ENCODE measurements around the gene RAB20. TPM values are rescaled to one million over a fixed set of nuclear protein-coding genes. Genes with fewer than 3 reads are reported as not detected.
A peak's percentile ranks its signal among the peaks of the same experiment; 100 is the strongest.
"Not testable (repeated sequence)": the region's sequence is repeated elsewhere in the genome, so short reads cannot be mapped to it uniquely, and the experiment has no call there.

Gene RAB20
- total RNA-seq, 1 donor from 2014 or later: 10.5 TPM

- no peak for DNase-seq (ENCODE audit: missing footprints)
- no peak for ATAC-seq
- intact Hi-C loops (cut with DNase I): no loop called here
Observed at GRCh38 chr13:110539894-110540293, 21.6 kb downstream of the RAB20 start.

- ATAC-seq: peak; percentile 38
- no peak for DNase-seq (ENCODE audit: missing footprints)
- intact Hi-C loops (cut with DNase I): no loop called here
Observed at GRCh38 chr13:110538632-110539031, 22.9 kb downstream of the RAB20 start.

DNA sequence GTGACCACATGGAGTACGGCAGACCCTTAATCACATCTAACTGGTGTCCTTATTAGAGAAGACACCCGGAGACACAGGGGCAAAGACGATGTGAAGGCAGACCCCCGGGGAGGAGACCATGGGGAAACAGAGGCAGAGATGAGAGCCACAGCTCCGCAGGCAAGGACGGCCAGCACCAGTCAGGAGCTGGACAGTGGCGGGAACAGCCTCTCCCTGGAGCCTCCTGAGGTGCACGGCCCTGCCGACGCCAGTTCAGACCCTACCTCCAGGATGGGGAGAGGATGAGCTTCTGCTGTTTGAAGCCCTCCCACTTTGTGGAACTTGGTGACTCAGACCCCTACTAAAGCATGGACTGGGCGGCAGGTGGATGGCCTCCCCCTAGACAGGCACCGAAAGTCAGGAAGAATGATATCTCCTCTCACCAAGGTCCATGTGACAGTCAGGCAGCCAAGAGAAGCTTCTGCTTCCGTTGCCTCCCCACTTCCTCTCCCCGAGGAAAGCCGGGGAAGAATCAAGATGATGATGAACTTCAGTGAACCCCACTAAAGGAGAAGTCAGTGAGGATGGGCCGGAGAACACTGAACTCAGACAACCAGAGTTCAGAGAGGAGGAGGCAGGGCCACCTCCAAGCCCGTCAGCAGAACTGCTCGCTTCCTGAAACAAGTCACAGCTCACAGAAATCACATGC, 25.4 kb downstream of the RAB20 start:
- DNase-seq (ENCODE audit: missing footprints): no peak
- peak; percentile 77 for ATAC-seq
- intact Hi-C loops (cut with DNase I): no loop called here

DNA sequence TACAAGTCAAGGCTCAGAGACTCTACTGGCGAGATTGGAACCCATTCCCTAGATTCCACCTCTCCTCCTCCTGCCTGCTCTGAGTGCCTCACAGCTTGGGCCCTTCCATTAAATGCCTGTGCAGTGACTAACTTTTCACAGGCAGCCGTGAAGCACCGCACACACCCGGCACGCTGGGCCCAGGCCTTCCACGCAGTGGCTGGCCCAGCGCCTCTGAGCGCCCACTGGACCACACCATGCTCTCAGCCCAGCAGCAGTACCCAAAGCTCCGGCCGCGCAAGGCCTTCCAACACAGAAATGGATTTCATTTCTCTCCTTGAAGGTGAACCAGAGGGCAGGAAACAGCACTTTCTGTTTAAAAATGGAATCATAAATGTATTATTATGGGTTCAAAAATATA, 26.0 kb downstream of the RAB20 start:
- intact Hi-C loops (cut with DNase I): no loop called here
- ATAC-seq (no peak), DNase-seq (ENCODE audit: missing footprints) (no peak)

DNA sequence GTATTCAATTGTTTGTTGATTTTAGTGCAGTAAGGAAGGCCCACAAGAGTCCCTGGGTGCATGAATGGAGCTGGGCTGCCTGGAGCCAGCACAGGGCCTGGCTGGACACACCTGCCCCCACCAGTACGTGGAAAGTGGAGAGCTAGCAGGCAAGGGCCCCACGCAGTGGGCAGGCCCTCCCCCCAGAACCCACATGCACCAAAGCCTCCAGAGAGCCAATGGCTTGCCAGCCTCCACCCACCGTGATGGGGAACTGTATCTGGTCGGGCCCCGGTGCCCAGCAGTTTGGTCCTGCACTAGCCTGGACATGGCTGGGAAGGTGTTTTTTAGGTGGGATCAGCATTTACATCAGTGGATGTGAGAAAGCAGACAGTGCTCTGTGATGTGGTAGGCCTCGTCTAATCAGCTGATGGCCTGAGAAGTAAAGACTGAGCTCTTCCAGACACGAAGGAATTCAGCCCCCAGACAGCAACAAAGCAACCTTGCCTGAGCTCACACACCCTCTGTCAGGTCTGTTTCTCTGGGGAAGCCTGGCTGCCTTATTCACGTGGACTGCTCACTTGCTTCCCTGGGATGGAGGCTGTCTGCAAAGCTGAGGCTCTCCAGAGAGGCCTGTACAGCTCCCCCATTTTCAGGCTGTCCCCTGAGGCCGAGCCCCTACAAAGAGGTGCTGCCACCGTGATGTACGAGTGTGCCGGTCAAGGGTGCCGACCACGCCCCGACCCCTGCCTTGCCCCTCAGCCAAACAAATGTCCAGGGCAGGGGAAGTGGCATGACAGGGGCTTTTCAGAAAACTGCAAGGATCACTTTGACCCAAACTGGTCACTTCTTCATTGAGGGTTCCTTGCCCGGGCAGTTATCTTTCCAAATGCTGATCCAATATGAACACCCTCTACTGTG, 27.5 kb downstream of the RAB20 start:
- DNase-seq (ENCODE audit: missing footprints) (no peak), ATAC-seq (no peak)
- intact Hi-C loops (cut with DNase I): no loop called here

DNA sequence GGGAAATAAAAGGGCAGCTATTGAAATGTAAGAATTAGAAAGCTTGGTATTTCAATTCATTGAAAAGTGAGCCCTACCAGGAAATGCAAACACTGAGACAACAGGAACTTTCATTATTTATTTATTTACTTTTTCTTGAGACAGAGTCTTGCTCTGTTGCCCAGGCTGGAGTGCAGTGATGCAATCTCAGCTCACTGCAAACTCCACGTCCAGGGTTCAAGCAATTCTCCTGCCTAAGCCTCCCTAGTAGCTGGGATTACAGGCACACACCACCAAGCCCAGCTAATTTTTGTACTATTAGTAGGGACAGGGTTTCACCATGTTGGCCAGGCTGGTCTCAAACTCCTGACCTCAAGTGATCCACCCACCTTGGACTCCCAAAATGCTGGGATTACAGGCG, 29.3 kb downstream of the RAB20 start:
- intact Hi-C loops (cut with DNase I); ATAC-seq: not testable (repeated sequence)

GRCh38 chr13:110531671-110532083, 29.8 kb downstream of the RAB20 start:
- DNase-seq (ENCODE audit: missing footprints) (no peak), ATAC-seq (no peak)
- intact Hi-C loops (cut with DNase I): no loop called here

More for the DNA sequence above, 29.3 kb downstream of the RAB20 start:
- DNase-seq (ENCODE audit: missing footprints): not testable (repeated sequence)

DNA sequence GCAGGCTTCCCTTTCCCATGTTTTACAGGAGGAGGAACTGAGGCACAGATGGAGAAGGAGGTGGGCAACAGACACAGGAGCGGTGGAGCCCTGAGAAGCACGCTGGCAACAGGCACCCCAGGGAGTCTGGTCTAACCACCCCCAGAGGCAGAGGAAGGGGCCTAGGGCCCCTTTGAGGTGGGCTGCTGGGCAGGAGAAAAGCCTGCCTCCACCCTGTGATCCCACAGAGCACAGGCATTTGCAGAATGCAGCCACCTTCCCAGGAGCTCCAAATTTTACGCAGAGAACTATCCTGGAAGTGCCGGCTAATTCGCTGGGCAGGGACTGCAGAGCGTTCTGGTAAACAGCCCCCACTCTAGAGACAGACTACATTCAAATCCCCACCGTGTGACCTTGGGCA, 30.4 kb downstream of the RAB20 start:
- ATAC-seq: no peak
- no peak for DNase-seq (ENCODE audit: missing footprints)
- intact Hi-C loops (cut with DNase I): no loop called here

- DNase-seq (ENCODE audit: missing footprints) (no peak), ATAC-seq (no peak)
- intact Hi-C loops (cut with DNase I): no loop called here
Observed at GRCh38 chr13:110529522-110530311, 31.8 kb downstream of the RAB20 start.

- ATAC-seq (no peak), DNase-seq (ENCODE audit: missing footprints) (no peak)
- intact Hi-C loops (cut with DNase I): no loop called here
Observed at GRCh38 chr13:110528911-110529310, 32.6 kb downstream of the RAB20 start.

DNA sequence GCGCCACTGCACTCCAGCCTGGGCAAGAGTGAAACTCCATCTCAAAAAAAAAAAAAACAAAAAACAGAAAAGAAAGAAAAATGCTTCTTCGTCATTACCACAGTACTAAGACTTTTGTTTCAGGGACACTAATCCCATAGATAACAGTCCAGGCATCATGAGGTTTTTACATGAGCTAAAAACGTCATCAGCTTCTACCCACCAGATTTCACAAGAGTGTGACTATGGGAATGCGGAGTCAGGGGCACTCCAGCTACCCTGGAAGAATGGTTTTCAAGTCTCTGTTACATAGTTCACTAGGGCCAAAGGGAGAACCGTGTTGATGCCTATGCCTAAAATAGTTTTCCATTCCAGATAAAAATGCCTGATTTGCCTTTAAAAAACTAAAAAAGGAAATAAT, 33.2 kb downstream of the RAB20 start:
- intact Hi-C loops (cut with DNase I): no loop called here
- no peak for DNase-seq (ENCODE audit: missing footprints)
- ATAC-seq: no peak

GRCh38 chr13:110525328-110526319, 35.9 kb downstream of the RAB20 start:
- ATAC-seq (peak; percentile 69), DNase-seq (ENCODE audit: missing footprints) (no peak)
- intact Hi-C loops (cut with DNase I): loop anchor here (1.0 to 2.0 kb wide), 2 partner anchors 18 to 35 kb away; partner anchors contain the start of gene RAB20

DNA sequence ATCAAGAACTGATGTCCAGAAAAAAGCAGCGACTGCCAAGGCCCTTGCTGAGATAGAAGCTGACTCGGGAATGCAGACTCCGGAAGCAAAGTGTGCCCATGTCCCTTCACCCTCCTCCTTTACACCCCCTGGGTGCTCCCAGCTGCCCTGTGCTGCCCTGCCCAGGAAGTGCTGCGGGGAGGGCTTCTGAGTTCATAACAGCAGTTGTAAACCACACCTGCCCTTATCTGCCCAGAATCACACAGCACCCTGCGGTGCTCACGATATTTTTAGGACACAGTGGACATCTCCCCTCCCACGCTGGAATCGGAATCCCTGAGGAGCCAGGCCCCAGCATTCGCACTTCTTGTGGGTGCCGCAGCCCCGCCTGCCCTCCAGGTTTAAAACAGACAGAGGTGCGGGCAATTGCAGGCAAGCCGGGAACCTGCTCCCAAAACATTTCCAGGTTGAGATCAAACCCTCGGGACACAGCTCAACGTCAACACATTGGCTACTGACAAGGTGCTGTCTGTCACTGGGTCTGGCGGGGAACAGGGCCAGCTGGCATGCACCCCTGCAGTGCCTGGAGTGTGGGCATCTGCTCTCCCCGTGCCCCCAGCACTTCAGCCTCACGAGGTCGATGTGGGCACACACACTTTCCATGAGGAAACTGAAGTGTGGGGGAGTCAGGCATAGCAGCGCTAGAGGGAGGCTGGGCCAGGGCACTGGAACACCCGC, 36.8 kb downstream of the RAB20 start:
- DNase-seq (ENCODE audit: missing footprints) (no peak), ATAC-seq (peak; percentile 69)
- intact Hi-C loops (cut with DNase I): loop anchor here (1.0 kb wide), 1 partner anchor 17 kb away; no protein-coding TSS in a partner anchor

GRCh38 chr13:110523838-110524540, 37.5 kb downstream of the RAB20 start:
- intact Hi-C loops (cut with DNase I): no loop called here
- DNase-seq (ENCODE audit: missing footprints) (no peak), ATAC-seq (no peak)

DNA sequence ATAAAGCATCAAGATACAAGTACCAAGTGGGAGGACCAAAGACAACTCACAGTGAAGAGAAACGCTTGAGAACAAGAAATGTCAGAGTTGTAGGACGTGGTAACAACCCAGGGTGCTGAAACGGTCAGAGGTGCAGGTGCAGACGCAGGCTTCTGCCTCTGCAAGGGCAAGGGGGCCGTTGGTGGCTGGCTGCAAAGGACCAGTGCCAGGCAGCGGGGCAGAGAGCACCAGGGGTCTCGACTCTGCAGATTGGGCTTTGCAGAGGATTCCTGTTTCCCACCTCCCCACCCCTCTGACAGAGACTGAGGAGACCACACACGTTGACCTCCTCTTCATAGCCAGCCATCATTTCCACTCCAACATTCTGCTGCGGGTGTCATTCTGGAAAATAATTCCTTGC, 38.3 kb downstream of the RAB20 start:
- intact Hi-C loops (cut with DNase I): no loop called here
- DNase-seq (ENCODE audit: missing footprints): no peak
- ATAC-seq: no peak

- ATAC-seq: no peak
- no peak for DNase-seq (ENCODE audit: missing footprints)
- intact Hi-C loops (cut with DNase I): no loop called here
Observed at GRCh38 chr13:110522721-110523120, 38.8 kb downstream of the RAB20 start.

DNA sequence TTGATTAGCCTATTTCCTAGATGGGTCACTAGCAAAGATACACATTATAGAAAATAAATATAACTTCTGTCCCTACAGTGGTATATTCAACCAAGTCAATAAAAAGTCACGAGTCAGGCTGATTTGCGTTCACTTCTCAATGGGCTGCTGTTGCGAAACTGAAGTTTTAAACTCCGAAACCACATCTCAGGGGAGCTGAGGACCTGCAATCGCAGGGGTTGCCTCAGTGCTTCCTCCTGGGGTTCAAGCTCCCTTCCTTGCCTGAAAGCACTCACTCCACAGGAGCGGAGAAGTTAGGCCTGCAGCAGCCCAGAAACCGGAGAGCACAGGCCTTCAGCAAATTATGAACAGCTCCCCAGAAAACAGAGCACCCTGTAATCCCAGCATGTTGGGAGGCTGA, 39.6 kb downstream of the RAB20 start:
- intact Hi-C loops (cut with DNase I): loop anchor here (1.0 kb wide), 1 partner anchor 14 kb away; no protein-coding TSS in a partner anchor
- ATAC-seq: no peak
- no peak for DNase-seq (ENCODE audit: missing footprints)
